Stimulated activated CD4-positive, alpha-beta T cell treated with anti-CD3 and anti-CD28 coated beads, Interleukin-1b, Interleukin-23, amount 100 ng/mL, for 1 hour (primary cell): Measurements from ENCODE around the gene MUCL3.
"Not testable (repeated sequence)": the region's sequence is repeated elsewhere in the genome, so short reads cannot be mapped to it uniquely, and the experiment has no call there.

Experiments used
- DNase-seq, 2 donors: peaks; one replicate each; pipeline ENCODE4 v3.0.0-alpha.2; 2020; ENCODE audit warnings: low read depth in 2 of 2

MUCL3 gene

DNA sequence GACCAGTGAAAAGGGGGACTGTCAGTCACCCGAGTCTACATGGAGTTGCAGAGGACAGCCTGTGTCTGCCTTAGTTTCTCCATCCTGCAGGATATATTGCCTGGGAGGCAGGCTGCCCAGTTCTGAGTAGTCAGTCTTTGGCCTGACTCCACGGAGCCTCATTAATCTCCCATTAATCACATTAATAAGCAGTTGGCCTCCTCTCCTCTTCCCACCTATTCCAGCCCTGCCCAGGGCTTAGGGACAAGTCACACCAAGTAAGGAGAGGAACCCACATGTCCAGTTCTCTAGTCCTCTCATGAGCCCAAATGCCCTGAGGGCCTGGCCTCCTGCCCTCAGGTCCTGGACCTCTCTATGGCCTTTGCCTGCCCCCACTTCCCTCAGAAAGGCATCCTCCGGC is 1.3 kb upstream of the MUCL3 start:
- no peak for DNase-seq

DNA sequence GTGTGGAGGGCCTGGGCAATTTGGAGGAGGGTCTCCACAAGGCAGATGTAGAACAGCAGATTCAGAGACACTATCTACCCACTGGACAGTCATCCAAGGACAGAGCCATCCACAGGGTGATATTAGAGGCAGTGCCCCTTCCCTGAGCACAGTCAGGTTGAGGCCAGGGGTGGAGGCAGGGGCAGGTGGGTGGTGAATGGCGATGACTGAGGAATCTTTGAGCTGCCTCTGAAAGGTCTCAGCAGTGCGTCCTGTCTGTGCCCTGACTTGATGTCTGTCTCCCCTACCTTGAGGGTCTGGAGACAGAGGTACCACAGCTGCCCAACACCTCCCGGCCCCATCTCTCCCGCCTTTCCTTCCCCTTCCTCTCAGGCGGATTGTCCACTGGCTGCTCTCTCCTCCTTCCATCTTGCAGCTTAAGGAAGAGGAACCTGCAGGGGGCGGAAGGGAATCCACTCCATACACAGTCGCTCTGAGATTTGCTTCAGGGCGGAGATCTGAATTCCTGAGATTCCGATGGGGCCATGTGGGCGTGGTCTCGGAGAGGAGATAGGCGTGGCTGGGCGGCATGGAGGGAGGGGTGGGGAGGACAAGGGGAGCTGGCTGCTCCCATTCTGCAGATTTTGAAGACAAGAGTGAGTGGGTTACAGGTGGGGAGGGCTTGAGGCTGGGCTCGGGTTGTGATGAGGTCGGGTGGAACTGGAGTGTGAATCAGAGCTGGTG is 1.7 kb downstream of the MUCL3 start:
- no peak for DNase-seq

DNA sequence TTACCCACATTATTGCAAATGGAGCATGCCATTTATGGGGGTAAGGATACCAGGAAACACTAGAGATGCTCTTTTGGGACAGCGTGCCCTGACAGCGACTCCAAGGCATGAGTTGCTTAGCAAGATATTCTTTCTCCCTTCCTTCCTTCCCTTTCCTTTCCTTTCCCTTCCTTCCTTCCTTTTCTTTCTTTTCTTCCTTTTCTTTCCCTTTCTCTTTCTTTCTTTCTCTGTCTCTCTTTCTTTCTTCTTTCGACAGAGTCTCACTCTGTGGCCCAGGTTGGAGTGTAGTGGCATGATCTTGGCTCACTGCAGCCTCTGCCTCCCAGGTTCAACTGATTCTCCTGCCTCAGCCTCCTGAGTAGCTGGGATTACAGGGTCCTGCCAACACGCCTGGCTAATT is 3.3 kb downstream of the MUCL3 start:
- no peak for DNase-seq

DNA sequence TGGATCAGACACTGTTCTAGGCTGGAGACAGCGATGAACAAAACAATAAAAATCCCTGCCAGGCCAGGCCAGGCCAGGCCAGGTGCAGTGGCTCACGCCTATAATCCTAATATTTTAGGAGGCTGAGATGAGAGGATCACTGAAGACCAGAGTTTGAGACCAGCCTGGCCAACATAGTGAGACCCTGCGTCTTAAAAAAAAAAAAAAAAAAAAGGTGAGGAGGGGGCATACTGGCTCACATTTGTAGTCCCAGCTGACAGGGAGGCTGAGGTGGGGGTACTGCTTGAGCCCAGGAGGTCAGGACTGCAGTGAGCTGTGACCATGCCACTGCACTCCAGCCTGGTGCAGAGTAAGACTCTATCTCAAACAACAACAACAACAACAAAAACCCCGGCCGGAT is 4.5 kb downstream of the MUCL3 start:
- no peak for DNase-seq

DNA sequence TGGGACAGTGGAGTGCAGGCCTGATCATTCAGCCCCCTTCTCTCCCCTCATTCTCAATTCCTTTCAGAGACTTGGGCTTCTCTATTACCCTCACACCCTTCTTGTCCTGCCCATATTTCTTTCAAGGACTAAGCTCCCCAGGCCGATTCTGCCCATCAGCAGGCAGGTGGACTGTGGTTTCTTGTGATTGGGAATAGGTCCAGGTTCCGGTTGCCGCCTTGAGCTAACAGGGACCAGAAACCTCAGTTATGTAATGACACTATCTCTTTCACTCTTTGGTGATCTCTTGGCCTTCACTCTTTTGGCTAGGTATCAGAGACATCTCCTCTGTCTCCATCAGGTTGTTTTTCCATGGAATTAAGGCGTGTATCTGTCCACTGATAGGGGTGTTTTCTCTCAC is 6.5 kb downstream of the MUCL3 start:
- DNase-seq: no peak

DNA sequence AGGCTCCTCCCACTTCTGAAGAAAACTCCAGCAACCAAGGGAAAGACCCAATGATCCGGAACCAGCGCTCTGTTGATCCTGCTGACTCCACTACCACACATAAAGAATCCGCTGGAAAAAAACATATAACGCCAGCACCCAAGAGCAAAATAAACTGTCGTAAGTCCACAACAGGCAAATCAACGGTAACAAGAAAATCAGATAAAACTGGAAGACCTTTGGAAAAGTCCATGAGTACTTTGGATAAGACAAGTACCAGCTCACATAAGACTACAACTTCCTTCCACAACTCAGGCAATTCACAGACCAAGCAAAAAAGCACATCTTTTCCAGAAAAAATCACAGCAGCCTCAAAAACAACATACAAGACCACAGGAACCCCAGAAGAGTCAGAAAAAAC is 8.0 kb downstream of the MUCL3 start:
- no peak for DNase-seq

DNA sequence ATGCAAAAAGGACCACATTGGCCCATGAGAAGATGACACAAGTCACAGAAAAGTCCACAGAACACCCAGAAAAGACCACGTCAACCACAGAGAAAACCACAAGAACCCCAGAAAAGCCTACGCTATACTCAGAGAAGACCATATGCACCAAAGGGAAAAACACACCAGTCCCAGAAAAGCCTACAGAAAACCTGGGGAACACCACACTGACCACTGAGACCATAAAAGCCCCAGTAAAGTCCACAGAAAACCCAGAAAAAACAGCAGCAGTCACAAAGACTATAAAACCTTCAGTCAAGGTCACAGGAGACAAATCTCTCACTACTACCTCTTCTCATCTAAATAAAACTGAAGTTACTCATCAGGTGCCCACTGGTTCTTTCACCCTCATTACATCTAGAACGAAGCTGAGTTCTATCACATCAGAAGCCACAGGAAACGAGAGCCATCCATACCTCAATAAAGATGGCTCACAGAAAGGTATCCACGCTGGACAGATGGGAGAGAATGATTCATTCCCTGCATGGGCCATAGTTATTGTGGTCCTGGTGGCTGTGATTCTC is 11.2 kb downstream of the MUCL3 start:
- DNase-seq: no peak

DNA sequence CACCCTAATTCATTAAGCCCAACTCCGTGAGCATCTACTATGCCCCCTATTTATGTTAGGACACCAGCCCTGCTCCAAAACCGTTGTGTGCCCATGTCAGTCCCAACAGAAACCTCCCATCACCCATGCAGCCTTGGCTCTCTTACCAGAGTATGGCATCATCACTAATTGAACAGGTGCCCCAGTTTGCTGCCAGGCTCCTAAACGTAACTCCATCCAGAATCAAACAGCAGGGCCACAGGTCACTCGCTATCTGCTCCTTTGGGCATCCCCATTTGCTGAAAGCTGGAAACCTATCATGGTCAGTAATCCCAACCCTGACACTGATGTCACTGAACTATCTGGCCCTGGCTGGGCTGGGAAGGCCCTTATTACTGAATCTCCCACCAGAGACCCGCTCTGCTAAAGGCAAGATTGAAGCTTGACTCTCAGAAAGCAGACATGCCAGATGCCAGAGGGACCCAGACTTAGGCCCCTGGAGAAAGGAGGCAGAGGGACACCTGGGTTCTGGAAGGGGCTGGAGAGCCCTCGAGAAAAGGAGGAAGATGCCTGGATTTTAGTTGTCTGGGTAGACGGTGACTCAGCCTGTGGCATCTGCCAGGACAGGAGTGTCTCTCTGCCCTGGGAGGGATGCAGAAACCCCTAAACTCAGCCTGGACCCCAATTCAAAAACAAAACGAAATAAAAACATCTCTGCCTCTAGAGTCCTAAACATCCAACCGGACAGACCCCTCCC is 14.0 kb downstream of the MUCL3 start:
- no peak for DNase-seq

DNA sequence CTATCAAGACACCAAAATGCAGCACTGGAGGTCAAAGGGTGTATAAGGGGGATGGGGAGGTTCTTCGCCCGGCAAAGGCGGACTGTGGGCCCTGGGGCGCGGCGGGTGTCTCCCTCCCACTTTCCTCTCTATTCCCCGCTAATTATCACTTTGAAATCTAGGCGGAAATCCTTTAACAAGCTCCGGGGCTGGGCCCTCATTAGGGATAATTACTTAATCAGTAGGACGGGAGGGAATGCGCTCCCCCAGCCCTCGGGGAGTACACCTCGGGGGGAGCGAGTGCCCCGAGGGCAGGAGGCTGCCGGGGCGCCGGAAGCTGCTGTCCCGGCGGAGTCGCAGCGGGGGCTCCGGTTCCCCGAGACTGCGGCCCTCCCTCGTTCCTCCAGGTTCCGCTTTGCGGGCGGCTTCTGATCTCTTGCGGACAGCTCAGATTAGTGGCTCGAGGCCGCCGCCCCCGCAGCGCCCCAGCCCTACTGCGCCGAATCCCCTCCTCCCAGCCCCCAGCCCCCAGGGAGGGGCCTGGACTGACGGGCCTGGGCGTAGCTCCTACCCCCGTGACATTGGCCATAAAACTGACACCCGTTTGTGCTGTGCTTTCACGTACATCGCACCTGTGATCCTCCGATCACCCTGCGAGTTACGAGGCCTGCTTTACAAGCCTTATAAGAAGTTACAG is 14.7 kb downstream of the MUCL3 start:
- peak; percentile 19 to 67 for DNase-seq

DNA sequence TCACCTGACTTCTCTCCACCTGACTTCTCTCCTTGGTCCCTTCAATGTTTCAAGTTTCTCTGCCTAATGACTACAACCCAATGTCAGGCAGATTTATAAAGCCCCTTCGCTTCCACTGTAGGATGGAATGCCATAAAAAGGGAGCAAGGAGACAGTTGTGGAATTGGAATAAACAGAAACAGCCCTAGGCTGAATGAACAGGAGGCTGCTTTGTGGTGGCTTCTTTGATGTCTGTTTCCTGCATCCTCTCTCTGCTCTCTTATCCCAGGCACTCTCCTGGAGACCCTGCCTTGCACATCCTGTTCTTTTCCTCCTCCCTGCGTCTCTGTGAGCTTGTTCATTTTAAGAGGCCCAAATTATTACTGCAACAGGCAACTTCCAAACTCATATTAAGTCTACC is 16.9 kb downstream of the MUCL3 start:
- no peak for DNase-seq

DNA sequence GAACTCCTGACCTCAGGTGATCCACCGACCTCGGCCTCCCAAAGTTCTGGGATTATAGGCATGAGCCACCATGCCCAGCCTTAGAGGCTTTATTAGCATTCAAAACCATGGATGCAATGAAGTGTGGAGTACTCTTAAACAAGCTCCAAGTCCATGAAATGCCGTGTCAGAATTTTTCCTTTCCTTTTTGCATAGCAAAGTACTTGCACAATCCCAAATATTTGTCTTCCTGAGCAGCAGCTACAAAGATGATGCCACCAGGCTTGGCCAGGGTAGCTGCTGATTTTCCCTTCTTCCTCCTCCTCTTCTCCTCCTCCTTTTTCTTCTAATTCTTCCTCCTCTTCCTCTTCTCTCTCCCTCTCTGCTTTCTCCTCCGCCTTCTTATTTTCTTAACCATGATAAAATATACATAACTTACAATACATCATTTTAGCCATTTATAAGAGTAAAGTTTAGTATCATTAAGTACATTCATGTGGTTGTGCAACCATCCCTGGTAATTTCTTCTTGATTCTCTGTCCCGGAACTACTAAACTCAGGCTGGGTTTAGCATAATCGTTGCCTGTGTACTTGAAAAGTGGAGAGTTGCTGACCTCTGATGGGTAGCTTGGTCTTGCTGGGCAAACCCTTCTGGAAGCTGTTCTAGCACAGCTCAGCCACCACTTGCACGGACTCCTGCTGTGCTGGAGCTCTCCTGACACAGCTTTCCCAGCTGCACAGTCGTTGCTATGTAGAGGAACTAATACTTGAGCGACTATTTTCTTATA is 20.3 kb downstream of the MUCL3 start:
- no peak for DNase-seq

DNA sequence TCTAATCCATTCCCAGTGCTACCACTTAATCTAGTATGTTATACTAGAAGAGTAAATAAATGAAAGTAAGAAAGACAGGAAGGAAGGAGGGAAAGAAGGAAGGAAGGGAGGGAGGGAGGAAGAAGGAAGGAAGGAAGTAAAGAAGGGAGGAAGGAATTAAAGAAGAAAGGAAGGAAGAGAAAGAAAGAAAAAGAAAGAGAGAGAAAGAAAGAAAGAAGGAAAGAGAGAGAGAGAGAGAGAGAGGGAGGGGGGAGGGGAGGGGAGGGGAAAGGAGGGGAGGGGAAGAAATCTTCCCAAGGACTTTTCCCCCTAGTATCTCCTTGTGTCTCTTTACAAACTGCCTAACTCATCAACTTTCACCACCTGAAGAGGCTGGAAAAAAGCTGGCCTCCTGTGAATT is 21.9 kb downstream of the MUCL3 start:
- no peak for DNase-seq

DNA sequence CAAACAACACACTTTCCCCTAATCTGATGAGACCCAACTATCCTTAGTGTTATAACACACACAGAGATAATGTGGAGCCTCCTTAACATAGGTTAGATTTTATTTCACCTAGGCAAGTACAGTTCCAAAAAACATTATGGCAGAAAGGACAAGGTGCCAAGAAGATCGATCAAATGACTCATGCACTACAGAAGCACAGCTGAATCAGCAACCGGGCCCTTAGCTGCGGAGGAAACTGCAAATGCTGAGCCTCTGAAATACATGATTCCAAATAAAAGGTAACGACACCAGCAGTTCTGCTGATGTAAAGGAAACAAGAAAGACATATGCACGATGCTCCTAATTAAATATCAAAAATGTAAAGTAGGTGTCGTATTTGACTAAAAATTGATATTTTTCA is 22.9 kb downstream of the MUCL3 start:
- no peak for DNase-seq

DNA sequence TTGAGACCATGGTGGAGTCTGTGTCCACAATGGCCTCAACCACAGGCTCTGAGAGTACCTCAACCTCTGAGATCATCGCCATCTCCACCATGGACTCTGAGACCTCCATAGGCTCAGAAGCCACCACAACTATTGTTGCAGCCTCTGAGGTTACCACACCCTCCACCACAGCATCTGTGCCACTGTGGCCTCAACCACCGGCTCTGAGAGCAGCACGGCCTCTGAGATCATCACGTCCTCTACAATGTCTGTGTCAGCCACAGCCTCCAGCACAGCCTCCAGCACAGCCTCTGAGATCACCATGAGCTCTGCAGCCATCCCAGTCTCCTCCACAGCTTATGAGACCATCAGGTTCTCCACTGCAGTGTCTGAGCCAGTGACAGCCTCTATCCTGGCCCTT is 23.3 kb downstream of the MUCL3 start:
- DNase-seq: no peak

DNA sequence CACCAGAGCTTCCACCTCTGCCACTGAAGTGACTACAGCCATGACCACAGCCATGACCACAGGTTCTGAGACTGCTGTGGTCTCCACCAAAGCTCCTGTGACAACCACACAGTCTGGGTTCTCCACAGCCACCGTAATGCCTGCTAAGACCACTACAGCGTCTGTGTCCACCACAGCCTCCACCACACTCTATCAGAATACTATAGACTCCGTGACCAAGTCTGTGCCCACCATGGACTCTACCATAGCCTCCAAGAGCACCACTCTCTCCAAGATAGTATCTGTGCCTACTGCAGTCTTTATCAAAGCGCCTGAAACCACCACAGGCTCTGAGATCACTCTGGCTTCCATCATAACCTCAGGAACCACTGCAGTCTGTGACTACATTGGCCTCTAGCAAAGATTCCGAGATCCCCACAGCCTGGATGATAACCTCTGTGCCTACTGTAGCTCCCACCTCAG is 24.4 kb downstream of the MUCL3 start:
- no peak for DNase-seq

DNA sequence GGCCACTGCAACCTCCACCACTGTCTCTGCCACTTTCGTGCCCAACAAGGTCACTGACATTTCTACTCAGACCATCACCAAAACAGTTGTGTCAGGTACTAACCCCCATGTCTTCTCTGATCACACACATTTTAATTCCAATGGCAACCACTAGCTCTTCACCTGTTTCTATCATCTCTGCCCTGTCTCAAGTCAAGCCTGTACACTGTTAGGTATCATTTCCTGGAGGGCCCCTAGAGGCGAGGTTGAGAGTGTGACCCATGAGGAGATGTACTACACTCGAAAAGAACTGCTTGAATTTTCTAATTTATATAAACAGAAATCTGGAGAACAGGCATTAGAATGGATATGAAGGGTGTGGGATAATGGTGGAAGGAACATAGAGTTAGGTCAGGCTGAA is 25.4 kb downstream of the MUCL3 start:
- no peak for DNase-seq

DNA sequence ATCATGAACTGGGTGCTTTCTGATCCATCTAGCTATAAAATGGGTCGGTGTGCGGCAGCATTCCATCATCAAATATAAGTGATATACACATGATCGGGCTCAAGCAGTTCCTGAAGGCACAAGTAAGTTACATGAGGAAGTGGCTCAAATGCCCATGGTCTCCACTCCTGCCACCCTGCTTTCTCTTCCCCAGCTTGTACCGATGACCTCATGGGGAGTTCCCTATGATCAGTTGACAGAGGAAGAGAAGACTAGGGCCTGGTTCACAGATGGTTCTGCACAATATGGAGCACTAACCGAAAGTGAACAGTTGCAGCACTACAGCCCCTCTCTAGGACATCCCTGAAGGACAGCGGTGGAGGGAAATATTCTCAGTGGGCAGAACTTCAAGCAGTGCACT is 28.4 kb downstream of the MUCL3 start:
- DNase-seq: not testable (repeated sequence)

DNA sequence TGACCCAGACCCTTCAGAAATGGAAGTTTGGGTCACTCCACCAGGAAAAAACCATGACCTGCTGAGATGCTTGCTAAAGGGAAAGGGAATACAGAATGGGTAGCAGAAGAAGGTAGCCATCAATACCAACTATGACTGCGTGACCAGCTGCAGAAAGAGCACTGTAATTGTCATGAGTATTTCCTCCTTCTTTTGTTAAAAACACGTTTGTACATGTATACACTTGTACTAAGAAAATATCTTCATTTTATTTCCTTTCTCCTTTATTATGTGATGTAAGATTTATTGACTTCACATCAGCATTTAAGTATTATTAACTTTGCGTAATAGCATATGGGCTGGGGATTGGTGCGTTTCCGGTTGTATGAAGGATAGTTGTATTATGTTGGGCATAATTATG is 30.2 kb downstream of the MUCL3 start:
- no peak for DNase-seq

DNA sequence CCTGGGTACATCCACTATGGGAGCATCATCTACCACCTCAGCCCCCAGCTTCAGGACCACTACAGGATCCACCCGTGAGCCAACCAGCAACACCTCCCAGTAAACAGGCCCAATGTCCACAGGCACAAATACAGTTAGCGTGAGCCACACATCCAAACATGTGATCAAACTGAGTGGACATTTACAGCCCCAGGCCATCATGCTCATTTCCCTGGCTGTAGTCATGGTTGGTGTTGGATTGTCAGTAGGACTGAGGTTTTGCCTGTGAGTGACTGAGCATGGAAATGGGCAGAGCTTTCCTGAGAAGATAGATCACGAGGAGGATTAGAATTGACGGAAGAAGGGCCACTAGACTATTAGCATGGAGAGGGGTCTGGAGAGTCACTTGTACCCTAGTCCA is 32.0 kb downstream of the MUCL3 start:
- no peak for DNase-seq

DNA sequence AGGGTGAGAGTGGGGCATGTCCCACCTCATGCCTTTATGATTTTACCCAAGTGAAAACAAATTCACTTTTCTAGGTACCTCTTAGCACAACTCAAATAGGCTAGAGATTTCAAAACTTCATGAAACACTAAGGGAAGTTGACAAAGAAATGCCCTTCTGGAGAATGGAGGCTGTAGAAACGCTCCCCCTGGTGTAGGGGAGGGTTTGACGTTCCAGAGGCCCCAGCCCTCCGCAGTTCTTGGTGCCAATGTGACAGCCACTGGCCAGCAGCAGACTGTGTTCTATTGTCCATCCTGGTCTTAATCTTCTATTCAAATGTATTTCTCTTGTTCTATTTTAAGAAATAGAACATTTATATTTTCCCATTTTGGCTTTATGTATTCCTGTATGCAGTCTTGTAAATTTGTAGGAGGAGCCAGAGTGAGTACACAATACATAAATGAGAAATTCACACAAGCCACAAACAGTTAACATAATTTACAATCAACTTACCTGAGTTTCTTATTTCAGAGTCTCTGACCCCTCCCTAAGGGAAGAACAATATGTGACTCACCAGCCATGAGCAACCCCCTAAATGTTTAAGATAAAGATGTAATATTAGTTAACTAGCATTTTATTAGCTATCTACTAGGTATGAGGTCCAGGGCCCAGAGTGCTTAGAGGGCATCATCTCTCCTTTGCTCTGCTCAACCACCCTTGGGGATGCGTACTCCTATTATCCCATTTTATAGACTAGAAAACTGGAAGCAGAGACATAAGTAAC is 33.9 kb downstream of the MUCL3 start:
- DNase-seq: no peak

DNA sequence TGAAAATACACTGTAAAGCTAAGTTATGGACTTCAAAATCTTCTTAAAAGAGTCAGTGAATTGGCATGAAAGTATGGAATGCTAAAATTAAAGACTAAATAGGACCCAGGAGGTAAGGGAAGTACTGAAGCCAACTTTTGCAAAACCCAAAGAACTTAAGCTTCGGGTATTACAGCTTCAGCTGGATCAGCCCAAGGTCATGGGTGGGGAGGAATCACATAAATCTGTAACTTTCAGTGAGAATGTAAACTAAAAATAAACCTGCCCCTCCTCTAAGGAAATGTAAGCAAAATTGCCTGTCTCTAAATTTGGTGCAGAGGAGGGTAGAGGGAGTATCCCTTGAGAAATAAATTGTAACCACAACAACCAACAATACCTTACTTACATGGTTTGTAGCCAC is 38.4 kb downstream of the MUCL3 start:
- no peak for DNase-seq
